Measurements from ENCODE around the gene ASIC2.

ASIC2 gene

DNA sequence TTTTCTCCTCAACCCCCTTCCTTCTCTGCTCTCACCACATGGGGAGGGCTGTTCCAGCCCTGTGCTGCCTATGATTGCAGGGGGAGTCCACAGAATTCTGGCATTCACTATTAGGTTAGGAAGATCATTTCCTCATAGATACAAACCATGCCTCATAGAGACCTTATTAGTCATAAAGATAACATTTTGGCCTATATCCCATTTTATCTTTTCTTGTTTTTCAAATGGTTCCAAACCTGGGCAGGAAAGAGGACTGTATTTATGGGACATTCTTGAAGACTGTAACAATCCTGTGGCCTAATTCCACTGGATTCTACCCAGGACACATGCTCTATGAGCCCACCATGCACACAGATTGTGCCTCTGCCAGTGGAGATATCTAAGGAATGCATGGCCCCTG lies 51.7 kb downstream of the ASIC2 start:
- Histone ChIP-seq H2AFZ (ENCODE audit: low read length) (no peak overlapping the region), H2BK15ac (ENCODE audit: low read length) (no peak overlapping the region), H2BK5ac (ENCODE audit: low read length) (no peak overlapping the region), H3K36me3 (replicated peaks in 1 of 2; ENCODE audit: control insufficient read depth in 2 of 2, insufficient read depth in 2 of 2, low read length in 2 of 2) (no peaks in the 10 kb centered on the region), H3K4me1 (ENCODE audit: control insufficient read depth in 2 of 2, insufficient read depth in 1 of 2, low read depth in 1 of 2, low read length in 2 of 2) (peaks cover 0 to 3% of the 10 kb centered on the region in 2 donors), H3K9me3 (replicated peaks in 1 of 2; ENCODE audit: control insufficient read depth in 2 of 2, insufficient read depth in 1 of 2, low read depth in 1 of 2, low read length in 2 of 2) (no peaks in the 10 kb centered on the region), H3K23ac (ENCODE audit: low read depth, low read length, poor library complexity) (no peak overlapping the region), H3K14ac (ENCODE audit: low read length) (no peak overlapping the region), H2BK12ac (ENCODE audit: low read length) (no peak overlapping the region), H4K91ac (ENCODE audit: low read depth, low read length, poor library complexity) (no peak overlapping the region), H3K4me2 (ENCODE audit: insufficient read depth, low read length, poor library complexity, severe bottlenecking) (no peak overlapping the region), H3K27ac (replicated peaks; ENCODE audit: low read length) (no peak overlapping the region), H3K18ac (ENCODE audit: low read length) (no peak overlapping the region), H3K79me1 (ENCODE audit: low read depth, low read length) (no peaks in the 10 kb centered on the region), H4K8ac (ENCODE audit: low read depth, low read length) (no peak overlapping the region), H3K4me3 (ENCODE audit: low read length in 2 of 2) (no peak overlapping the region), H2BK120ac (ENCODE audit: low read depth, low read length) (no peak overlapping the region), H3K9ac (ENCODE audit: low read depth, low read length, poor library complexity) (no peak overlapping the region), H3K27me3 (ENCODE audit: control insufficient read depth in 3 of 3, insufficient read depth in 3 of 3, low read depth in 1 of 3, low read length in 3 of 3) (no peaks in the 10 kb centered on the region), H3K4ac (ENCODE audit: low read length) (no peak overlapping the region), H2AK5ac (ENCODE audit: low read depth, low read length) (no peak overlapping the region)
- DNase-seq (ENCODE audit: low spot score): no peak

DNA sequence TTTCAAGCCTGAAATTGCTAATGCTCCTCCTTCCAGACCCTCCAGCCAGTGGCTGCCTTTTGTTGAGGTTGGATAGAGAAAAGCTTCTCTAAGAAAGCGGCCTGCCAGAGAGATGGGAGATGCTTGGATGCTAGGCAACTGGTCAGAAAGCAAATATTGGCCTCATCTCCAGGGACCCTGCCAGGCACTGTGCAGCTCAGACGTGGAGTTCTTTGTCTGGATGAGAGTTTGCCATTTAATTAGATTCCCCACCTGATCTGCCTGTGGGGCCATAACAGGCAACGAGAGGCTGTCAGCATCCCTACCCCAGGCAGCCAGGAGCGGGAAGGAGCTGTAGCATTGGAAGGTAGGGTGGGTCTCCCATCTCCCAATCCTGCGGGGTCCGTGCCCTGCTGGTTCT lies 52.7 kb downstream of the ASIC2 start:
- H3K79me1 ChIP-seq (ENCODE audit: low read depth, low read length): no peaks in the 10 kb centered on the region
- H2BK15ac ChIP-seq (ENCODE audit: low read length): no peak overlapping the region
- H2AK5ac ChIP-seq (ENCODE audit: low read depth, low read length): no peak overlapping the region
- no peak overlapping the region for H3K4me2 ChIP-seq (ENCODE audit: insufficient read depth, low read length, poor library complexity, severe bottlenecking)
- no peak overlapping the region for H4K91ac ChIP-seq (ENCODE audit: low read depth, low read length, poor library complexity)
- no peaks in the 10 kb centered on the region for H3K9me3 ChIP-seq (replicated peaks in 1 of 2; ENCODE audit: control insufficient read depth in 2 of 2, insufficient read depth in 1 of 2, low read depth in 1 of 2, low read length in 2 of 2)
- H4K8ac ChIP-seq (ENCODE audit: low read depth, low read length): no peak overlapping the region
- no peak overlapping the region for H3K23ac ChIP-seq (ENCODE audit: low read depth, low read length, poor library complexity)
- no peak overlapping the region for H3K9ac ChIP-seq (ENCODE audit: low read depth, low read length, poor library complexity)
- H2BK12ac ChIP-seq (ENCODE audit: low read length): no peak overlapping the region
- no peak overlapping the region for H3K4ac ChIP-seq (ENCODE audit: low read length)
- no CpG with 5 or more reads among the region's 6 CpGs for WGBS, 2 donors (ENCODE audit: extremely low coverage in 2 of 2, insufficient read length in 2 of 2, insufficient replicate concordance in 1 of 2)
- no peak overlapping the region for H3K14ac ChIP-seq (ENCODE audit: low read length)
- no peak overlapping the region for H2BK120ac ChIP-seq (ENCODE audit: low read depth, low read length)
- no peak overlapping the region for H2BK5ac ChIP-seq (ENCODE audit: low read length)
- no peak overlapping the region for H3K18ac ChIP-seq (ENCODE audit: low read length)
- peaks cover 0 to 3% of the 10 kb centered on the region in 2 donors for H3K4me1 ChIP-seq (ENCODE audit: control insufficient read depth in 2 of 2, insufficient read depth in 1 of 2, low read depth in 1 of 2, low read length in 2 of 2)
- H2AFZ ChIP-seq (ENCODE audit: low read length): no peak overlapping the region
- peak; percentile 6 for DNase-seq (ENCODE audit: low spot score)
- H3K4me3 ChIP-seq (ENCODE audit: low read length in 2 of 2): no peak overlapping the region
- no peaks in the 10 kb centered on the region for H3K27me3 ChIP-seq (ENCODE audit: control insufficient read depth in 3 of 3, insufficient read depth in 3 of 3, low read depth in 1 of 3, low read length in 3 of 3)
- H3K27ac ChIP-seq (replicated peaks; ENCODE audit: low read length): no peak overlapping the region
- no peaks in the 10 kb centered on the region for H3K36me3 ChIP-seq (replicated peaks in 1 of 2; ENCODE audit: control insufficient read depth in 2 of 2, insufficient read depth in 2 of 2, low read length in 2 of 2)

DNA sequence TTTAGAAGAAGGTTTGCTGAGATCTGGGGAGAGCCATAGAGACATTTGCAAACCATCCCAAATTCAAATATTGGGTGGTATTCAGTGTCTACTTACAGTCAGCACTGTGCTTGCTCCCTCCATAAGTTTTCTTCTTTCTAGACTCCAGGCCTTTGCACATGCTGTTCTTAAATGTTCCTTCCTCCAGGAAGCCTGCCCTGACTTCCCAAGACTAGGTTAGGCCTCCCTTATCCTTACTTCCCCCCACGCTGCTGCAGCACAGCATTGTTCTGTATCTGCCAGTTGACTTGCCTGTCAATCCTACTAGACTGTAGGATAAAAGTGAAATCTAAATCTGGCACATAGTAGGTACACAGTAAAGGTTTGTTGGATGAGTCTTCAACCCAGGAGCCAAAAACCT lies 53.4 kb downstream of the ASIC2 start:
- H3K27me3 ChIP-seq (ENCODE audit: control insufficient read depth in 3 of 3, insufficient read depth in 3 of 3, low read depth in 1 of 3, low read length in 3 of 3): no peaks in the 10 kb centered on the region
- H2BK5ac ChIP-seq (ENCODE audit: low read length): no peak overlapping the region
- H3K4me3 ChIP-seq (ENCODE audit: low read length in 2 of 2): no peak overlapping the region
- peaks cover 0 to 3% of the 10 kb centered on the region in 2 donors for H3K4me1 ChIP-seq (ENCODE audit: control insufficient read depth in 2 of 2, insufficient read depth in 1 of 2, low read depth in 1 of 2, low read length in 2 of 2)
- no peak overlapping the region for H3K23ac ChIP-seq (ENCODE audit: low read depth, low read length, poor library complexity)
- H4K8ac ChIP-seq (ENCODE audit: low read depth, low read length): no peak overlapping the region
- no peak overlapping the region for H2BK120ac ChIP-seq (ENCODE audit: low read depth, low read length)
- no peaks in the 10 kb centered on the region for H3K79me1 ChIP-seq (ENCODE audit: low read depth, low read length)
- no peak overlapping the region for H4K91ac ChIP-seq (ENCODE audit: low read depth, low read length, poor library complexity)
- H2AK5ac ChIP-seq (ENCODE audit: low read depth, low read length): no peak overlapping the region
- H2BK12ac ChIP-seq (ENCODE audit: low read length): no peak overlapping the region
- no peak overlapping the region for H2AFZ ChIP-seq (ENCODE audit: low read length)
- H3K36me3 ChIP-seq (replicated peaks in 1 of 2; ENCODE audit: control insufficient read depth in 2 of 2, insufficient read depth in 2 of 2, low read length in 2 of 2): no peaks in the 10 kb centered on the region
- H3K9me3 ChIP-seq (replicated peaks in 1 of 2; ENCODE audit: control insufficient read depth in 2 of 2, insufficient read depth in 1 of 2, low read depth in 1 of 2, low read length in 2 of 2): no peaks in the 10 kb centered on the region
- H3K14ac ChIP-seq (ENCODE audit: low read length): no peak overlapping the region
- no peak overlapping the region for H3K27ac ChIP-seq (replicated peaks; ENCODE audit: low read length)
- WGBS, 2 donors (ENCODE audit: extremely low coverage in 2 of 2, insufficient read length in 2 of 2, insufficient replicate concordance in 1 of 2): no CpG with 5 or more reads among the region's 1 CpG
- H3K4ac ChIP-seq (ENCODE audit: low read length): no peak overlapping the region
- no peak overlapping the region for H2BK15ac ChIP-seq (ENCODE audit: low read length)
- no peak for DNase-seq (ENCODE audit: low spot score)
- H3K4me2 ChIP-seq (ENCODE audit: insufficient read depth, low read length, poor library complexity, severe bottlenecking): no peak overlapping the region
- no peak overlapping the region for H3K18ac ChIP-seq (ENCODE audit: low read length)
- no peak overlapping the region for H3K9ac ChIP-seq (ENCODE audit: low read depth, low read length, poor library complexity)

DNA sequence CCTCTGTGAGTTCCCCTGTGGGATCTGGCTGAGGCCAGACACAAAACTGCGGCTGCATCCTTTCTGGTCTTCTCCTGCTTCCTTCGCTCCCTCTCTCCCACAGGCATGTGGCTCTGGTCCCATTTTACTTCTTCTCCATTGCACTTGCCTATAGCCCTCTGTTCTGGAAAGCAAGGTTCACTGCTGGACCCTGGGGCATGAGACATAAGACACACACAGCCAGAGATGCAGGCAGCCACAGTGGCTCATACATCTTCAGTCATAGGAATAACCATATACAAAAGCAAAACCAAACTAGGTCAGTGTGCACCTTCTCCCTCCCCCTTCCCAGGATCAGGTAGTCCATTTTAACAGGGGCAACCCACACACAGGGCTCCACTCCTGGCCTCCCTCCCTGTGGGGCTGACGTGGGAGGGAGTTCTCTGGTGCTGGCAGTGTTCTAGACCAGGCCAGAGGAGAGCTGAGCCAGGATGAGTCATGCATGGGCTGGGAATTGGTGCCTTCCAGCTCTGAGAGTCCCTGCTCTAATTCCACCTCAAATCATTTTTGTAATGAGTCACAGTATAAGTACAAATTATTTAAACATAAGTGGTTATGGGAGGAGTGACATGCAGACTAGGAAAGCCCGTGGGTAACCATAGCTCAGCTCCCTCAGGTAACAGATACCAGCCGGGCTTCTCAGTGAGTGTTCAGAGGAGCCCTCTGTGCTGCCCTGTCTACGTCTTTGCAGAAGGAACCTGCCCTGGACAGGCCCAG lies 58.0 kb downstream of the ASIC2 start:
- H4K91ac ChIP-seq (ENCODE audit: low read depth, low read length, poor library complexity): no peak overlapping the region
- H2BK5ac ChIP-seq (ENCODE audit: low read length): peak overlapping the region; percentile 16
- no peak overlapping the region for H3K9ac ChIP-seq (ENCODE audit: low read depth, low read length, poor library complexity)

More for the DNA sequence above, 58.0 kb downstream of the ASIC2 start:
- H3K23ac ChIP-seq (ENCODE audit: low read depth, low read length, poor library complexity): no peak overlapping the region
- no peak overlapping the region for H3K4ac ChIP-seq (ENCODE audit: low read length)
- H3K4me1 ChIP-seq (ENCODE audit: control insufficient read depth in 2 of 2, insufficient read depth in 1 of 2, low read depth in 1 of 2, low read length in 2 of 2): peaks cover 0 to 4% of the 10 kb centered on the region in 2 donors
- H3K18ac ChIP-seq (ENCODE audit: low read length): no peak overlapping the region
- no peak overlapping the region for H2AFZ ChIP-seq (ENCODE audit: low read length)
- H2BK120ac ChIP-seq (ENCODE audit: low read depth, low read length): no peak overlapping the region
- H3K4me3 ChIP-seq (ENCODE audit: low read length in 2 of 2): no peak overlapping the region
- H2AK5ac ChIP-seq (ENCODE audit: low read depth, low read length): no peak overlapping the region
- no CpG with 5 or more reads among the region's 6 CpGs for WGBS, 2 donors (ENCODE audit: extremely low coverage in 2 of 2, insufficient read length in 2 of 2, insufficient replicate concordance in 1 of 2)
- no peak overlapping the region for H2BK12ac ChIP-seq (ENCODE audit: low read length)
- H3K27me3 ChIP-seq (ENCODE audit: control insufficient read depth in 3 of 3, insufficient read depth in 3 of 3, low read depth in 1 of 3, low read length in 3 of 3): no peaks in the 10 kb centered on the region
- H2BK15ac ChIP-seq (ENCODE audit: low read length): no peak overlapping the region
- H3K27ac ChIP-seq (replicated peaks; ENCODE audit: low read length): no peak overlapping the region
- DNase-seq (ENCODE audit: low spot score): no peak
- H3K4me2 ChIP-seq (ENCODE audit: insufficient read depth, low read length, poor library complexity, severe bottlenecking): no peak overlapping the region
- H3K79me1 ChIP-seq (ENCODE audit: low read depth, low read length): no peaks in the 10 kb centered on the region
- no peak overlapping the region for H4K8ac ChIP-seq (ENCODE audit: low read depth, low read length)
- no peaks in the 10 kb centered on the region for H3K36me3 ChIP-seq (replicated peaks in 1 of 2; ENCODE audit: control insufficient read depth in 2 of 2, insufficient read depth in 2 of 2, low read length in 2 of 2)
- H3K9me3 ChIP-seq (replicated peaks in 1 of 2; ENCODE audit: control insufficient read depth in 2 of 2, insufficient read depth in 1 of 2, low read depth in 1 of 2, low read length in 2 of 2): no peaks in the 10 kb centered on the region
- H3K14ac ChIP-seq (ENCODE audit: low read length): no peak overlapping the region

All from neuronal stem cell (in vitro differentiated cells).